ENCODE measurements around the gene SMO.

- TF ChIP-seq CTCF (conservative IDR thresholded peaks at IDR 0.05; ENCODE audit: low read depth, low read length) (no peak), EZH2 (IDR thresholded peaks at IDR 0.05; ENCODE audit: low read length, unreplicated experiment) (no peak), EZH2phosphoT487 (IDR thresholded peaks at IDR 0.05; ENCODE audit: borderline replicate concordance, low read length) (no peak)
Measured at GRCh38 chr7:129188372-129188891, at the start of gene SMO.
